Measurements from ENCODE around the gene JTB.
"Not testable (repeated sequence)": the region's sequence is repeated elsewhere in the genome, so short reads cannot be mapped to it uniquely, and the experiment has no call there.

JTB gene

GRCh38 chr1:153995202-153995601 is 17.7 kb upstream of the JTB start:
- TF ChIP-seq POLR2A (IDR thresholded peaks at IDR 0.05; ENCODE audit: low read depth, low read length), result no peak
- no peak for TF ChIP-seq TAF1 (IDR thresholded peaks at IDR 0.05; ENCODE audit: low read depth, low read length)
- TF ChIP-seq SPI1 (IDR thresholded peaks at IDR 0.05; ENCODE audit: low read depth, low read length), result no peak
- no peak for TF ChIP-seq POLR2AphosphoS5 (IDR thresholded peaks at IDR 0.05; ENCODE audit: low read depth, low read length)
- TF ChIP-seq POU2F2 (IDR thresholded peaks at IDR 0.05; ENCODE audit: low read depth, low read length), result no peak
- no peak for TF ChIP-seq PAX5 (IDR thresholded peaks at IDR 0.05; ENCODE audit: insufficient read depth, low read length, severe bottlenecking)
- DNase-seq (ENCODE audit: insufficient read length, low spot score) (no peak), FAIRE-seq (no peak)

- no peak for FAIRE-seq
- DNase-seq (ENCODE audit: insufficient read length, low spot score), result no peak
- TF ChIP-seq POLR2A (IDR thresholded peaks at IDR 0.05; ENCODE audit: low read depth, low read length), result peak; percentile 42; the same call in 1 of the 2 replicates
- no peak for TF ChIP-seq TAF1 (IDR thresholded peaks at IDR 0.05; ENCODE audit: low read depth, low read length)
- no peak for TF ChIP-seq POU2F2 (IDR thresholded peaks at IDR 0.05; ENCODE audit: low read depth, low read length)
Observed at GRCh38 chr1:153991806-153992205, 14.3 kb upstream of the JTB start.

GRCh38 chr1:153991151-153991630 is 13.7 kb upstream of the JTB start:
- DNase-seq (ENCODE audit: insufficient read length, low spot score), result no peak
- TF ChIP-seq SPI1 (IDR thresholded peaks at IDR 0.05; ENCODE audit: low read depth, low read length), result no peak
- no peak for TF ChIP-seq POLR2AphosphoS5 (IDR thresholded peaks at IDR 0.05; ENCODE audit: low read depth, low read length)
- TF ChIP-seq POU2F2 (IDR thresholded peaks at IDR 0.05; ENCODE audit: low read depth, low read length), result no peak
- TF ChIP-seq PAX5 (IDR thresholded peaks at IDR 0.05; ENCODE audit: insufficient read depth, low read length, severe bottlenecking), result no peak
- no peak for TF ChIP-seq POLR2A (IDR thresholded peaks at IDR 0.05; ENCODE audit: low read depth, low read length)
- no peak for TF ChIP-seq TAF1 (IDR thresholded peaks at IDR 0.05; ENCODE audit: low read depth, low read length)
- no peak for FAIRE-seq

GRCh38 chr1:153990468-153991150 is 13.1 kb upstream of the JTB start, which contains the start of gene RPS27:
Gene RPS27, plus strand, starts transcription at chr1:153990762. Its CDS starts 35 bp downstream, at chr1:153990797.
- DNase-seq (ENCODE audit: insufficient read length, low spot score) (peak; percentile 78), FAIRE-seq (peak; percentile 93)
- TF ChIP-seq POU2F2 (IDR thresholded peaks at IDR 0.05; ENCODE audit: low read depth, low read length), result peak; percentile 99
- peak; percentile 99 for TF ChIP-seq TAF1 (IDR thresholded peaks at IDR 0.05; ENCODE audit: low read depth, low read length)
- TF ChIP-seq POLR2AphosphoS5 (IDR thresholded peaks at IDR 0.05; ENCODE audit: low read depth, low read length), result peak; percentile 100
- peak; percentile 100 for TF ChIP-seq POLR2A (IDR thresholded peaks at IDR 0.05; ENCODE audit: low read depth, low read length)
- TF ChIP-seq PAX5 (IDR thresholded peaks at IDR 0.05; ENCODE audit: insufficient read depth, low read length, severe bottlenecking), result no peak
- TF ChIP-seq SPI1 (IDR thresholded peaks at IDR 0.05; ENCODE audit: low read depth, low read length), result peak; percentile 39; the same call in 1 of the 2 replicates

GRCh38 chr1:153987621-153988020 is 10.1 kb upstream of the JTB start:
- DNase-seq (ENCODE audit: insufficient read length, low spot score) (no peak), FAIRE-seq (no peak)
- no peak for TF ChIP-seq POLR2A (IDR thresholded peaks at IDR 0.05; ENCODE audit: low read depth, low read length)
- TF ChIP-seq PAX5 (IDR thresholded peaks at IDR 0.05; ENCODE audit: insufficient read depth, low read length, severe bottlenecking), result no peak
- TF ChIP-seq POLR2AphosphoS5 (IDR thresholded peaks at IDR 0.05; ENCODE audit: low read depth, low read length), result no peak
- no peak for TF ChIP-seq SPI1 (IDR thresholded peaks at IDR 0.05; ENCODE audit: low read depth, low read length)
- TF ChIP-seq POU2F2 (IDR thresholded peaks at IDR 0.05; ENCODE audit: low read depth, low read length), result no peak
- TF ChIP-seq TAF1 (IDR thresholded peaks at IDR 0.05; ENCODE audit: low read depth, low read length), result no peak

GRCh38 chr1:153985941-153986761 is 8.7 kb upstream of the JTB start, which contains the start of gene RAB13:
Gene RAB13, minus strand, starts transcription at chr1:153986339. Its CDS starts 103 bp downstream, at chr1:153986236.
- TF ChIP-seq POLR2AphosphoS5 (IDR thresholded peaks at IDR 0.05; ENCODE audit: low read depth, low read length), result no peak
- FAIRE-seq (no peak), DNase-seq (ENCODE audit: insufficient read length, low spot score) (no peak)

- TF ChIP-seq POU2F2 (IDR thresholded peaks at IDR 0.05; ENCODE audit: low read depth, low read length), result peak; percentile 89
- peak; percentile 58; the same call in 1 of the 2 replicates for TF ChIP-seq POLR2AphosphoS5 (IDR thresholded peaks at IDR 0.05; ENCODE audit: low read depth, low read length)
- peak; percentile 55 for TF ChIP-seq POLR2A (IDR thresholded peaks at IDR 0.05; ENCODE audit: low read depth, low read length)
- TF ChIP-seq TAF1 (IDR thresholded peaks at IDR 0.05; ENCODE audit: low read depth, low read length), result no peak
- no peak for TF ChIP-seq PAX5 (IDR thresholded peaks at IDR 0.05; ENCODE audit: insufficient read depth, low read length, severe bottlenecking)
- TF ChIP-seq SPI1 (IDR thresholded peaks at IDR 0.05; ENCODE audit: low read depth, low read length), result no peak
- FAIRE-seq (no peak), DNase-seq (ENCODE audit: insufficient read length, low spot score) (no peak)
Observed at GRCh38 chr1:153985341-153985912, 8.0 kb upstream of the JTB start.

- TF ChIP-seq POU2F2 (IDR thresholded peaks at IDR 0.05; ENCODE audit: low read depth, low read length) (no peak), POLR2A (IDR thresholded peaks at IDR 0.05; ENCODE audit: low read depth, low read length) (no peak), SPI1 (IDR thresholded peaks at IDR 0.05; ENCODE audit: low read depth, low read length) (no peak), TAF1 (IDR thresholded peaks at IDR 0.05; ENCODE audit: low read depth, low read length) (no peak), POLR2AphosphoS5 (IDR thresholded peaks at IDR 0.05; ENCODE audit: low read depth, low read length) (no peak), PAX5 (IDR thresholded peaks at IDR 0.05; ENCODE audit: insufficient read depth, low read length, severe bottlenecking) (no peak)
- FAIRE-seq (no peak), DNase-seq (ENCODE audit: insufficient read length, low spot score) (no peak)
Observed at GRCh38 chr1:153984123-153984894, 6.8 kb upstream of the JTB start.

GRCh38 chr1:153981735-153982134 is 4.3 kb upstream of the JTB start:
- FAIRE-seq; DNase-seq (ENCODE audit: insufficient read length, low spot score): not testable (repeated sequence)

- DNase-seq (ENCODE audit: insufficient read length, low spot score); FAIRE-seq: not testable (repeated sequence)
Observed at GRCh38 chr1:153979091-153979490, 1.6 kb upstream of the JTB start.

Data from GM12891 (cell line).